Dermis blood vessel endothelial cell (primary cell): Measurements from ENCODE around the gene TCEANC2. TPM values are rescaled to one million over a fixed set of nuclear protein-coding genes. Genes with fewer than 3 reads are reported as not detected.
A peak's percentile ranks its signal among the peaks of the same experiment; 100 is the strongest.
"Not testable (repeated sequence)": the region's sequence is repeated elsewhere in the genome, so short reads cannot be mapped to it uniquely, and the experiment has no call there.

Experiments
- DNase-seq: peaks from one replicate; pipeline ENCODE4 v3.0.0; 2010
- total RNA-seq: library from RNA; depleted of rRNA; stranded (reverse); fragments of >200 nt; gene quantifications from 2 replicates; pipeline ENCODE4 v1.2.3, GENCODE V29; 2014

The TCEANC2 gene
- total RNA-seq, 1 donor from 2014 or later, result 3.7 TPM

- no peak for DNase-seq
Measured at GRCh38 chr1:54091666-54092065, 38.3 kb downstream of the TCEANC2 start.

- no peak for DNase-seq
Measured at GRCh38 chr1:54094001-54094729, 40.8 kb downstream of the TCEANC2 start.

GRCh38 chr1:54094730-54095105 is 41.3 kb downstream of the TCEANC2 start:
- not testable (repeated sequence) for DNase-seq

- peak; percentile 43 for DNase-seq
Measured at GRCh38 chr1:54095546-54096226, 42.3 kb downstream of the TCEANC2 start.

GRCh38 chr1:54096227-54096876 is 42.9 kb downstream of the TCEANC2 start:
- DNase-seq, result no peak

GRCh38 chr1:54096877-54097240 is 43.5 kb downstream of the TCEANC2 start:
- DNase-seq, result no peak

GRCh38 chr1:54099061-54099610 is 45.7 kb downstream of the TCEANC2 start:
- DNase-seq, result no peak

- no peak for DNase-seq
Measured at GRCh38 chr1:54100500-54100899, 47.1 kb downstream of the TCEANC2 start.

GRCh38 chr1:54103414-54103813 is 50.0 kb downstream of the TCEANC2 start:
- no peak for DNase-seq

- DNase-seq, result not testable (repeated sequence)
Measured at GRCh38 chr1:54104613-54105012, 51.2 kb downstream of the TCEANC2 start.

- DNase-seq, result no peak
Measured at GRCh38 chr1:54105080-54105479, 51.7 kb downstream of the TCEANC2 start.

- no peak for DNase-seq
Measured at GRCh38 chr1:54105736-54106269, 52.4 kb downstream of the TCEANC2 start.

- peak; percentile 25 for DNase-seq
Measured at GRCh38 chr1:54107131-54107530, 53.7 kb downstream of the TCEANC2 start.

- DNase-seq, result no peak
Measured at GRCh38 chr1:54108156-54108555, 54.7 kb downstream of the TCEANC2 start.

GRCh38 chr1:54109129-54110090 is 56.0 kb downstream of the TCEANC2 start:
- DNase-seq, result no peak

- DNase-seq, result no peak
Measured at GRCh38 chr1:54110996-54111395, 57.6 kb downstream of the TCEANC2 start.

- no peak for DNase-seq
Measured at GRCh38 chr1:54111624-54112023, 58.2 kb downstream of the TCEANC2 start.

- DNase-seq, result no peak
Measured at GRCh38 chr1:54112027-54112426, 58.6 kb downstream of the TCEANC2 start.

GRCh38 chr1:54112705-54113368 is 59.4 kb downstream of the TCEANC2 start:
- DNase-seq, result no peak

GRCh38 chr1:54114001-54114400 is 60.6 kb downstream of the TCEANC2 start:
- DNase-seq, result no peak

- DNase-seq, result no peak
Measured at GRCh38 chr1:54114955-54115354, 61.5 kb downstream of the TCEANC2 start.
